ENCODE measurements around the gene CHD9NB.
"Not testable (repeated sequence)": the region's sequence is repeated elsewhere in the genome, so short reads cannot be mapped to it uniquely, and the experiment has no call there.

DNA sequence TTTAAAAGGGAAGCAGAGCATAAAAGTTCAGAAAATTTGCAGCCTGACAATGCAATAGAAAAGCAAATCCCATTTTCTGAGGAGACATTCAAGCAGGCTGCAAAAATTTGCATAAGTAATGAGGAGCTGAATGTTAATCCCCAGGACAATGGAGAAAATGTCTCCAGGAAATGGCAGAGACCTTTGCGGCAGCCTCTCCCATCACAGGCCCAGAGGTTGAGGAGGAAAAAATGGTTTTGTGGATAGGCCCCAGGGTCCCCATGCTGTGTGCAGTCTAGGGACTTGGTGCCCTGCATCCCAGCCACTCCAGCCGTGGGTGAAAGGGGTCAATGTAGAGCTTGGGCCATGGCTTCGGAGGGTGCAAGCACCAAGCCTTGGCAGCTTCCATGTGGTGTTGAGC is 21.6 kb upstream of the CHD9NB start:
- TF ChIP-seq, protein P1, sequence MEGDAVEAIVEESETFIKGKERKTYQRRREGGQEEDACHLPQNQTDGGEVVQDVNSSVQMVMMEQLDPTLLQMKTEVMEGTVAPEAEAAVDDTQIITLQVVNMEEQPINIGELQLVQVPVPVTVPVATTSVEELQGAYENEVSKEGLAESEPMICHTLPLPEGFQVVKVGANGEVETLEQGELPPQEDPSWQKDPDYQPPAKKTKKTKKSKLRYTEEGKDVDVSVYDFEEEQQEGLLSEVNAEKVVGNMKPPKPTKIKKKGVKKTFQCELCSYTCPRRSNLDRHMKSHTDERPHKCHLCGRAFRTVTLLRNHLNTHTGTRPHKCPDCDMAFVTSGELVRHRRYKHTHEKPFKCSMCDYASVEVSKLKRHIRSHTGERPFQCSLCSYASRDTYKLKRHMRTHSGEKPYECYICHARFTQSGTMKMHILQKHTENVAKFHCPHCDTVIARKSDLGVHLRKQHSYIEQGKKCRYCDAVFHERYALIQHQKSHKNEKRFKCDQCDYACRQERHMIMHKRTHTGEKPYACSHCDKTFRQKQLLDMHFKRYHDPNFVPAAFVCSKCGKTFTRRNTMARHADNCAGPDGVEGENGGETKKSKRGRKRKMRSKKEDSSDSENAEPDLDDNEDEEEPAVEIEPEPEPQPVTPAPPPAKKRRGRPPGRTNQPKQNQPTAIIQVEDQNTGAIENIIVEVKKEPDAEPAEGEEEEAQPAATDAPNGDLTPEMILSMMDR (IDR thresholded peaks at IDR 0.05) = not testable (repeated sequence)
- not testable (repeated sequence) for TF ChIP-seq POLR2A (IDR thresholded peaks at IDR 0.05)

Data from body of pancreas (tissue), 4 donors.